Astrocyte (in vitro differentiated cells and primary cell): ENCODE measurements around the gene WSCD2. TPM values are rescaled to one million over a fixed set of nuclear protein-coding genes. Genes with fewer than 3 reads are reported as not detected.

Experiments
- DNase-seq: peaks from one replicate; pipeline ENCODE4 v3.0.0-alpha.2; 2010; ENCODE audit warnings: low read depth
- FAIRE-seq: peaks from 2 replicates; lab custom pipeline; 2011; peaks lifted over from hg19 to GRCh38; lab: Jason Lieb, UNC
- H2AFZ ChIP-seq: 2 replicates; pipeline ENCODE4 v1.6.0; 2012; ENCODE audit warnings: low read depth, low read length, inconsistent platforms
- H3K27ac ChIP-seq: 2 replicates; pipeline ENCODE4 v1.5.1; 2011; ENCODE audit warnings: low read depth, low read length, inconsistent platforms
- H3K27me3 ChIP-seq: 2 replicates; pipeline ENCODE4 v1.6.0; 2011; ENCODE audit warnings: low read length, inconsistent platforms; ENCODE audit not compliant: insufficient read depth
- H3K36me3 ChIP-seq: 2 replicates; pipeline ENCODE4 v1.5.1; 2011; ENCODE audit warnings: low read length, inconsistent platforms; ENCODE audit not compliant: insufficient read depth
- H3K4me1 ChIP-seq: 2 replicates; pipeline ENCODE4 v1.5.1; 2011; ENCODE audit warnings: low read length, inconsistent platforms; ENCODE audit not compliant: insufficient read depth
- H3K4me2 ChIP-seq: 2 replicates; pipeline ENCODE4 v1.6.0; 2012; ENCODE audit warnings: low read length, inconsistent platforms
- H3K4me3 ChIP-seq: 2 replicates; pipeline ENCODE4 v1.5.1; 2011; ENCODE audit warnings: low read depth, mild to moderate bottlenecking, low read length, inconsistent platforms; ENCODE audit not compliant: insufficient read depth
- H3K79me2 ChIP-seq: 2 replicates; pipeline ENCODE4 v1.6.0; 2012; ENCODE audit warnings: mild to moderate bottlenecking, low read length, inconsistent platforms; ENCODE audit not compliant: insufficient read depth
- H3K9ac ChIP-seq: 2 replicates; pipeline ENCODE4 v1.6.0; 2012; ENCODE audit warnings: mild to moderate bottlenecking, low read length, inconsistent platforms
- H3K9me3 ChIP-seq: 2 replicates; pipeline ENCODE4 v1.5.1; 2012; ENCODE audit warnings: low read depth, mild to moderate bottlenecking, low read length, inconsistent platforms; ENCODE audit not compliant: insufficient read depth
- H4K20me1 ChIP-seq: 2 replicates; pipeline ENCODE4 v1.6.0; 2012; ENCODE audit warnings: low read length, inconsistent platforms; ENCODE audit not compliant: insufficient read depth
- H3K27ac Mint-ChIP-seq: one replicate; pipeline ENCODE4 v1.8.0; 2021; ENCODE audit warnings: mild to moderate bottlenecking, mixed read lengths; ENCODE audit not compliant: unreplicated experiment
- H3K27me3 Mint-ChIP-seq: one replicate; pipeline ENCODE4 v1.8.0; 2021; ENCODE audit warnings: low read depth, mixed read lengths; ENCODE audit not compliant: unreplicated experiment
- H3K36me3 Mint-ChIP-seq: one replicate; pipeline ENCODE4 v1.8.0; 2021; ENCODE audit warnings: low read depth, mixed read lengths; ENCODE audit not compliant: unreplicated experiment
- H3K4me1 Mint-ChIP-seq: one replicate; pipeline ENCODE4 v1.8.0; 2021; ENCODE audit warnings: low read depth, mixed read lengths; ENCODE audit not compliant: unreplicated experiment
- H3K4me3 Mint-ChIP-seq: one replicate; pipeline ENCODE4 v1.8.0; 2021; ENCODE audit warnings: mild to moderate bottlenecking, moderate library complexity, mixed read lengths; ENCODE audit not compliant: unreplicated experiment
- H3K9me3 Mint-ChIP-seq: one replicate; pipeline ENCODE4 v1.8.0; 2021; ENCODE audit warnings: mild to moderate bottlenecking, mixed read lengths; ENCODE audit not compliant: unreplicated experiment
- EZH2 ChIP-seq: IDR thresholded peaks from 2 replicates; pipeline ENCODE4 v1.6.1; 2012; ENCODE audit warnings: mild to moderate bottlenecking, low read length, inconsistent platforms; ENCODE audit not compliant: insufficient read depth
- total RNA-seq: library from RNA; stranded (reverse); gene quantifications from 2 replicates; pipeline ENCODE4 v1.2.1, GENCODE V29; 2021
- TF ChIP-seq, protein P1 (sequence below): IDR thresholded peaks from 2 replicates; pipeline ENCODE4 v1.5.1; 2011; ENCODE audit warnings: low read depth, mild to moderate bottlenecking, inconsistent platforms, low read length, moderate library complexity; ENCODE audit not compliant: insufficient read depth

The WSCD2 gene
- total RNA-seq, 1 donor from 2014 or later, result 0.11 TPM

DNA sequence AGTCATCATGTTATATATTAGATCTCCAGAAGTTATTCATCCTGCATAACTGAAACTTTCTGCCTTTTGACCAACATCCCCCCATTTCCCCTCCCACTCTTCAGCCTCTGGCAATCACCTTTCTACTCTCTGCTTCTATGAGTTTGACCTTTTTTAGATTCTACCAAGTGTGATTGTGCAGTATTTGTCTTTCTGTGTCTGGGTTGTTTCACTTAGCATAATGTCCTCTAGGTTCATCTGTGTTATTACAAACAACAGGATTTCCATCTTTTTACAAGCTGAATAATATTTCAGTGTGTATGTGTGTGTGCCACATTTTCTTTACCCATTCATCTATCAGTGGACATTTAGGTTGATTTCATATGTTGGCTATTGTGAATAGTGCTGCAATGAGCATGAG is 11.2 kb upstream of the WSCD2 start:
- H3K4me2 ChIP-seq, result no peak overlapping the region

DNA sequence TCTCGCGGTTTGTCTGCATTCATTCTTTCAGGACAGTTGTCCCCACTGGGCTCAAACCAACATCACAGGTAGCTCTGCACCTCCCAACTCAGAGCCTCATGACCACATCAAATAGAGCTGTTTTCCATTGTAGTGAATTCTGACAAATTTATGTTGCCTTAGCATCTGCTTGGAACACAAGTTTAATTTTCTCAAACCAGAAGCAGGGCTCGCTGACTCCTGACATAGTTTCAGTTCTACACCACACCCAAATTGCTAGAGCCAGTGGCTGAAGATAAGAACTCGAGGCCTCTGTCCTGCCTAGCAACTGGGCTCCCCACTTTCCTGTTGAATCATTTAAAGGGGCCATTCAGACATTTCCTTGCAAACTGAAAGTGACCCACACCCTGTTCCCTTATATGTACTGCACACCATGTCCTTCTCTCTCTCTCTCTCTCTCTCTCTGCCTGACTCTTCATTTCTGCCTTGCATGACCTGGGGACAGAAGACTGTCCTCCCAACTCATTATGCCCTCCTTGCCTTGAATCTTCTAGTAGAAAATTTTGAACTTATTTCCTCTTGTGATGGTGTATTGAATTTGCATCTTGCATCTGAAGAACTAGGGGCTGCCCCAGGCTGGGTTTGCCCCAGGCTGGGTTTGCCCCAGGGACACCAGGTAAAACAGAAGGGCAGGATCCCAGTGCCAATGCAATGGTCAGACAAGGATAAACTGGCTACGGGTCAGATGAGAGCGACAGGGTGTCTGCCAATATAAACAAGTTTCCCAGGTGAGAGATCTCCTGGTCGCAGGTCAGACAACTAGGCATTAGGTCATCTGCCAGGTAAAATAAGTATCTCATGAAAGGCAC is 9.7 kb upstream of the WSCD2 start:
- no peak overlapping the region for H3K27ac Mint-ChIP-seq
- Histone ChIP-seq H3K9me3 (no peaks in the 10 kb centered on the region), H3K36me3 (no peaks in the 10 kb centered on the region)

More for the DNA sequence above, 11.2 kb upstream of the WSCD2 start:
- FAIRE-seq (no peak), DNase-seq (no peak)
- H3K9me3 Mint-ChIP-seq, result peaks cover 2% of the 10 kb centered on the region
- peaks cover 21% of the 10 kb centered on the region for H3K27me3 Mint-ChIP-seq
- no peaks in the 10 kb centered on the region for H3K79me2 ChIP-seq
- H2AFZ ChIP-seq, result no peak overlapping the region
- H3K4me3 Mint-ChIP-seq, result no peak overlapping the region
- no peaks in the 10 kb centered on the region for H4K20me1 ChIP-seq
- no peaks in the 10 kb centered on the region for H3K36me3 ChIP-seq
- H3K9ac ChIP-seq, result no peak overlapping the region
- TF ChIP-seq EZH2, result no peak
- H3K9me3 ChIP-seq, result no peaks in the 10 kb centered on the region
- no peak overlapping the region for H3K27ac ChIP-seq
- peaks cover 9% of the 10 kb centered on the region for H3K4me1 Mint-ChIP-seq
- no peaks in the 10 kb centered on the region for H3K36me3 Mint-ChIP-seq
- no peaks in the 10 kb centered on the region for H3K4me1 ChIP-seq
- H3K27me3 ChIP-seq, result no peaks in the 10 kb centered on the region
- no peak overlapping the region for H3K27ac Mint-ChIP-seq
- no peak overlapping the region for H3K4me3 ChIP-seq

DNA sequence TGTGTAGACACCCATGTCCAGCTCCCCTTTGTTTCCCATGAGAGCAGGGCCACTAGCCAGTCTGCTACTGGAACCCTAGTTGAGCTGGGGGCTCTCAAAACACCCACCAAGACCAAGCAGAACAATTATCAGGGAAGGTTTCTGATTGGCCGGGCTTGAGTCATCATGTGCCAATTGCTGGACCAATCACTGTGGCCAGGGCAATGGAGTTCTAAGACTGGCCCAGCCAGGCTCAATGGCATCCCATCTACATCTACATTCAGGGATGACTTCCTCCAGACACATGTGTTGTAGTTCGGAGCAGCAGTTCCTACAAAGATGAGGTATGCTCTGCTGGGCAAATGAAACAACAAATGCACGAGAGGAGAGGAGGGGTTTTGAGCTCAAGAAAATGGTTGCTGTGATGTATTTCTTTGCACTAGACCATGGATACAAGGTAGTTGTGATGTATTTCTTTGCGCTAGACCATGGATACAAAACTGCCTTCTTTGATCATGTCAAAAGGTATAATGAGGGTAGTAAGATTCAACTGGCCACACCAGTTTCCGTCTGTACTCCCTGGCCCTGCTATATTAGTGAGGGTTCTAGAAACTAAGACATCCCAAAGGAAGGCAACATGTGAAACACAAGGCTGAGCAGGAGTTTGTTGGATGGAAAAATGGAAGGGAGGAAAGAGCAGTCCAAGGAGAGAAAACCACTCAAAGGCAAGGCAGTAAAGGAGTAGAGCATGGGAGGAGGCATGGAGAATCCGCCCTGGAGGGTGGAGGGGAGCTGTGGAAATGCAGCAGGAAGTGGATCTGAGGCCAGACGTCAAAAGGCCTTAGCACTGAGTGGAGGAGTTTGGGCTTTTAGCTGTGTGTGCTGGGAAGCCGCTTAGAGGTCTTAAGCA is 8.9 kb upstream of the WSCD2 start:
- no peak for FAIRE-seq
- no peak overlapping the region for H3K9ac ChIP-seq
- H3K27me3 ChIP-seq, result no peaks in the 10 kb centered on the region
- H3K4me1 ChIP-seq, result no peaks in the 10 kb centered on the region
- Mint-ChIP-seq H3K9me3 (peaks cover 2% of the 10 kb centered on the region), H3K36me3 (no peaks in the 10 kb centered on the region), H3K27me3 (peaks cover 21% of the 10 kb centered on the region), H3K27ac (no peak overlapping the region), H3K4me1 (no peaks in the 10 kb centered on the region), H3K4me3 (no peak overlapping the region)
- H3K4me2 ChIP-seq, result no peak overlapping the region
- H3K9me3 ChIP-seq, result no peaks in the 10 kb centered on the region
- no peak overlapping the region for H2AFZ ChIP-seq
- no peaks in the 10 kb centered on the region for H3K36me3 ChIP-seq
- H4K20me1 ChIP-seq, result no peaks in the 10 kb centered on the region
- DNase-seq, result no peak
- no peak overlapping the region for H3K4me3 ChIP-seq
- H3K27ac ChIP-seq, result no peak overlapping the region
- TF ChIP-seq, protein P1, sequence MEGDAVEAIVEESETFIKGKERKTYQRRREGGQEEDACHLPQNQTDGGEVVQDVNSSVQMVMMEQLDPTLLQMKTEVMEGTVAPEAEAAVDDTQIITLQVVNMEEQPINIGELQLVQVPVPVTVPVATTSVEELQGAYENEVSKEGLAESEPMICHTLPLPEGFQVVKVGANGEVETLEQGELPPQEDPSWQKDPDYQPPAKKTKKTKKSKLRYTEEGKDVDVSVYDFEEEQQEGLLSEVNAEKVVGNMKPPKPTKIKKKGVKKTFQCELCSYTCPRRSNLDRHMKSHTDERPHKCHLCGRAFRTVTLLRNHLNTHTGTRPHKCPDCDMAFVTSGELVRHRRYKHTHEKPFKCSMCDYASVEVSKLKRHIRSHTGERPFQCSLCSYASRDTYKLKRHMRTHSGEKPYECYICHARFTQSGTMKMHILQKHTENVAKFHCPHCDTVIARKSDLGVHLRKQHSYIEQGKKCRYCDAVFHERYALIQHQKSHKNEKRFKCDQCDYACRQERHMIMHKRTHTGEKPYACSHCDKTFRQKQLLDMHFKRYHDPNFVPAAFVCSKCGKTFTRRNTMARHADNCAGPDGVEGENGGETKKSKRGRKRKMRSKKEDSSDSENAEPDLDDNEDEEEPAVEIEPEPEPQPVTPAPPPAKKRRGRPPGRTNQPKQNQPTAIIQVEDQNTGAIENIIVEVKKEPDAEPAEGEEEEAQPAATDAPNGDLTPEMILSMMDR, result no peak
- TF ChIP-seq EZH2, result no peak
- H3K79me2 ChIP-seq, result no peaks in the 10 kb centered on the region

More for the DNA sequence above, 9.7 kb upstream of the WSCD2 start:
- TF ChIP-seq, protein P1, result no peak
- no peak for TF ChIP-seq EZH2
- no peak for FAIRE-seq
- Histone ChIP-seq H3K79me2 (no peaks in the 10 kb centered on the region), H3K27ac (no peak overlapping the region), H3K4me1 (no peaks in the 10 kb centered on the region), H3K9ac (no peak overlapping the region), H4K20me1 (no peaks in the 10 kb centered on the region), H3K4me3 (no peak overlapping the region), H2AFZ (no peak overlapping the region), H3K4me2 (no peak overlapping the region), H3K27me3 (no peaks in the 10 kb centered on the region)
- Mint-ChIP-seq H3K4me1 (no peaks in the 10 kb centered on the region), H3K4me3 (no peak overlapping the region), H3K36me3 (no peaks in the 10 kb centered on the region), H3K9me3 (peaks cover 2% of the 10 kb centered on the region), H3K27me3 (peaks cover 21% of the 10 kb centered on the region)
- no peak for DNase-seq
